GM12874 (cell line): Measurements from ENCODE around the gene FAM227A.

Experiments used
- CTCF ChIP-seq: IDR thresholded peaks from 2 replicates; pipeline ENCODE4 v1.5.1; 2011; ENCODE audit warnings: low read depth, mild to moderate bottlenecking, control low read depth, low read length, moderate library complexity; ENCODE audit not compliant: insufficient read depth

The FAM227A gene

GRCh38 chr22:38614332-38615063 lies 41.7 kb downstream of the FAM227A start:
- no peak for TF ChIP-seq CTCF

- TF ChIP-seq CTCF: no peak
These were observed 42.6 kb downstream of the FAM227A start for GRCh38 chr22:38613588-38613987.

GRCh38 chr22:38612217-38613006 lies 43.8 kb downstream of the FAM227A start:
- no peak for TF ChIP-seq CTCF

GRCh38 chr22:38611559-38611958 lies 44.6 kb downstream of the FAM227A start:
- TF ChIP-seq CTCF: no peak

GRCh38 chr22:38610234-38610633 lies 46.0 kb downstream of the FAM227A start:
- no peak for TF ChIP-seq CTCF

- TF ChIP-seq CTCF: no peak
These were observed 47.0 kb downstream of the FAM227A start for GRCh38 chr22:38608992-38609750.

GRCh38 chr22:38607680-38608079 lies 48.5 kb downstream of the FAM227A start:
- no peak for TF ChIP-seq CTCF
